A549 treated with CORT108297 at 1 μM for 4 hours (cell line): ENCODE data around the gene ARFGAP3. TPM values are rescaled to one million over a fixed set of nuclear protein-coding genes. Genes with fewer than 3 reads are reported as not detected.

Source experiments
- total RNA-seq: library from RNA; stranded (reverse); fragments of 200-300 nt; extraction: Qiagen RNA extraction; gene quantifications from 5 replicates; pipeline ENCODE4 v1.2.3, GENCODE V29; 2022

Gene ARFGAP3
- 14.6 to 21.5 TPM (median 19.6 TPM) in 5 replicates for total RNA-seq

GRCh38 chr22:42856865-42857704, at the start of gene ARFGAP3:
ARFGAP3 (minus strand) TSS chr22:42857273; CDS start chr22:42857182, 91 bp downstream.

Other genes starting within 250 kb of the ARFGAP3 start
- 39.1 to 41.3 TPM (median 40.1 TPM) in 5 replicates for gene POLDIP3, start 242.4 kb downstream of the ARFGAP3 start, total RNA-seq
- not detected in 5 replicates for gene ATP5MGL, start 216.7 kb downstream of the ARFGAP3 start, total RNA-seq
- gene CYB5R3, start 207.9 kb downstream of the ARFGAP3 start, total RNA-seq: 86.9 to 120 TPM (median 116 TPM) in 5 replicates
- gene A4GALT, start 136.4 kb downstream of the ARFGAP3 start, total RNA-seq: 13.4 to 19.4 TPM (median 17.6 TPM) in 5 replicates
- 75.7 to 95.4 TPM (median 90.2 TPM) in 5 replicates for gene PACSIN2, start 157.9 kb upstream of the ARFGAP3 start, total RNA-seq
- 2.2 to 2.8 TPM (median 2.4 TPM) in 5 replicates for gene TTLL1, start 232.1 kb upstream of the ARFGAP3 start, total RNA-seq